Measurements from ENCODE around the gene HOTAIR.

HOTAIR gene

DNA sequence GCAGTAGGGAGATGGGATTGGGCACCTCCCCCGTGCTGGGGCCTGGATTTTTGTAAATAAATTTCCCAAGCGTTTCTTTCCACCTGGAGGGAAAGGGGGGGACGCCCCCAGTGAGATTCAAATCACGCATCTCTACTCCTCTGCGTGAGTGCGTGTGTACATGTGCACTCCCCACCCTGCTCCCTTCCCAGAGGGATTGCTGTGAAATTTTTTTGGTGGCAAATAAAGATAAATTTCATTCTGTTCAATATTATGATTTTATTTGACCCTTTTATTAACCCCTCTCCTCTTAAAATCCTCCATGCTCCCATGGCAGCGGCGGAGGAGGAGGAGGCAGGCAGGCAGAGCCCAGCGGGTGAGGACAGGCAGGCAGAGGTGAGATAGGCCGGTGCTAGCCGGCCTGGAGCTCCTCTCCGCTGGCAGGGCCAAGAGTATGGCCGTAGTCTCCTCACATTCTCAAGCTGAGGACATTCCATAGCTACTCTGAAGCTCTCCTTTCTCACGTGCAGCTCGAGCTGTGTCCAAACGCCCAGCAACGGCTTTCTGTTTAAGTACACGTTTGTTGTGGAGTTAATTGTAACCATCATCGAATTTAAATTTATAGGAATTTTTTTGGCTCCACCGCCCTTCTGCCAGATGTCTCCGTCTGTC is 1.5 kb upstream of the HOTAIR start:
- DNase-seq (ENCODE audit: low read depth in 4 of 4, low spot score in 1 of 4): no peak

- no peak for DNase-seq (ENCODE audit: low read depth in 4 of 4, low spot score in 1 of 4)
Measured at GRCh38 chr12:53975479-53976152, 862 bp upstream of the HOTAIR start.

DNA sequence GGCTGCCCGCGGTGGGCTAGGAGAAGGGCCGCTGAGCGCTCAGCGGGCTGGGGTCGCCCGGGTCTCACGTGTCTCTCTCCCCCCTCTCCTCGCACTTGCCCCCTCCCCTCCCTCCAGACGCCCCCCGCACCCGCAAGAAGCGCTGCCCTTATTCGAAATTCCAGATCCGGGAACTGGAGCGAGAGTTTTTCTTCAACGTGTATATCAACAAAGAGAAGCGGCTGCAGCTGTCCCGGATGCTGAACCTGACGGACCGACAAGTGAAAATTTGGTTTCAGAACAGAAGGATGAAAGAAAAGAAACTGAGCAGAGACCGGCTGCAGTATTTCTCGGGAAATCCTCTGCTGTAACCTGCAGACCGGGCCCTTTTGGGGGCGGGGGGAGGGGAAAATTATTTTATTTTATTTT is 314 bp upstream of the HOTAIR start:
- DNase-seq (ENCODE audit: low read depth in 4 of 4, low spot score in 1 of 4): no peak

GRCh38 chr12:53973236-53974042 is 1.3 kb downstream of the HOTAIR start:
- no peak for DNase-seq (ENCODE audit: low read depth in 4 of 4, low spot score in 1 of 4)

DNA sequence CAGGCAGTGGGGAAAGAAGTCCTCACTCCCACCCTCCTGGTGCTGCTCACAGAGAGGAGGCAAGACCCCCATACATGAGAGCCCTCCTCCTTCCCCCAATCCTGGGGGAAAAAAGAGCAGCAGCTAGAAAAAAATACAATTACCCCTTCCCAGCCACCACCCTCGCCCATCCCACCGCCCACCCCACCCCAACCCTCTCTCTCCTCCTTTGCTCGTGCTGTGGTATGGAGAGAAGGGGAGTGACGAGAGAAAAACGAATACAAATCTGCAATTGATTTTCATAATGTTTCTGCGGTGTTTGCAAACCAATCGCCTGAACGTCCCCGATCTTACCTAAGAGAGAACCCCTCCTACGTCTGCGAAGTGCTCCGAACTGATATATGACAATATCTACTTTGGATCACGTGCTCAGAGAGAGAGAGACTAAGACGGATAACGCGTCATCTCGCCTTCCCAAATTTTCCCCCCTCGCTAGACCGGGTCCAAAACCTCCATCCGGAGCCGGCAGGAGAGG is 2.0 kb downstream of the HOTAIR start, which contains the start of gene HOXC11:
Gene HOXC11 (plus strand): TSS at position 405 of the 514 bp plus-strand sequence. CDS start 116 bp downstream, outside the sequence.
- no peak for DNase-seq (ENCODE audit: low read depth in 4 of 4, low spot score in 1 of 4)

DNA sequence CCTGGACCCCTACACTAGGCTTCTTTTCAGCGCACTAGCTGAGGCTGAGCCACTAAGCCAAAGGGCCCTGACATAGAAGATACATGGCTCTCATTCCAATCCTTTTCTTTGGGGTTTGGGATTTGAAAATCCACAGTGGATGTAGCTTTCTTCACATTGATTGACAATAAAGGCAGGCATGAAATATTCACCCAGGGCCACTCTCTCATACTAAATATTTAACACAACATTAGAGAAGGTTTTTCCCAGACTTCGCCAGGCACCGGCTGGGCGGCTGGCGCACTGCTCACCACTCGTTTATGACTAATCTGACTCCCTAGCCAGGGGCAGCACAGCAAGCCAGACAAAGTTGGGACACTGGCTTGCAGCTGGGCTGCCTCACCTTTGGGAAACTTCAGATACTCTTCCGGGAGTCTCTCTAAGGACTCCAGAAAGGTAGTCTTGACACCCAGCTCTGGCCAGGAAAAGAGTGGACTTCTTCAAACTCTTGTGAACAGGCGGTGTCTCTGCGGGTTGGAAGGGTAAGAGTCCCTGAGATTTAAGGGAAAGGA is 2.5 kb downstream of the HOTAIR start:
- no peak for DNase-seq (ENCODE audit: low read depth in 4 of 4, low spot score in 1 of 4)

DNA sequence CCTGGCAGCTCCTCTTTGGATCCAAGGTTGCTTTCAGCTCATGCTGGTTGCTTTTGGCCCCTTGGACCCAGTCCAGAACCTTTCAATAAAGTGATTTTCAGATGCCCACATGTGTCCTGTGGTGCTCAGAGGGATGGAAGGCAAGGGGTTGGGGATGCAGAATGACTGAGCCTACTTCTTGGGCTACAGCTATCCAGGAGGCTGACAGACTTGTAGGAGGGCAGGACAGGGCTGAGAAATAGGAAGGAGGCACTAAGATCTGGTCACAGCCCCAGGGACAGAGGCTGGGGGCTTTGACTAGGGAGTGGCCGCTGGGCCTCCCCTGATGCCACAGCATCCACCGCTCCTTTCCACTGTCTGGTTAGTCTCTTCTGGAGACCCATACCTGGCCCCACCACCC is 3.1 kb downstream of the HOTAIR start:
- DNase-seq (ENCODE audit: low read depth in 4 of 4, low spot score in 1 of 4): no peak

- no peak for DNase-seq (ENCODE audit: low read depth in 4 of 4, low spot score in 1 of 4)
Measured at GRCh38 chr12:53971129-53971528, 3.6 kb downstream of the HOTAIR start.

GRCh38 chr12:53970451-53970850 is 4.3 kb downstream of the HOTAIR start:
- no peak for DNase-seq (ENCODE audit: low read depth in 4 of 4, low spot score in 1 of 4)

- DNase-seq (ENCODE audit: low read depth in 4 of 4, low spot score in 1 of 4): no peak
Measured at GRCh38 chr12:53969588-53970259, 5.0 kb downstream of the HOTAIR start.

DNA sequence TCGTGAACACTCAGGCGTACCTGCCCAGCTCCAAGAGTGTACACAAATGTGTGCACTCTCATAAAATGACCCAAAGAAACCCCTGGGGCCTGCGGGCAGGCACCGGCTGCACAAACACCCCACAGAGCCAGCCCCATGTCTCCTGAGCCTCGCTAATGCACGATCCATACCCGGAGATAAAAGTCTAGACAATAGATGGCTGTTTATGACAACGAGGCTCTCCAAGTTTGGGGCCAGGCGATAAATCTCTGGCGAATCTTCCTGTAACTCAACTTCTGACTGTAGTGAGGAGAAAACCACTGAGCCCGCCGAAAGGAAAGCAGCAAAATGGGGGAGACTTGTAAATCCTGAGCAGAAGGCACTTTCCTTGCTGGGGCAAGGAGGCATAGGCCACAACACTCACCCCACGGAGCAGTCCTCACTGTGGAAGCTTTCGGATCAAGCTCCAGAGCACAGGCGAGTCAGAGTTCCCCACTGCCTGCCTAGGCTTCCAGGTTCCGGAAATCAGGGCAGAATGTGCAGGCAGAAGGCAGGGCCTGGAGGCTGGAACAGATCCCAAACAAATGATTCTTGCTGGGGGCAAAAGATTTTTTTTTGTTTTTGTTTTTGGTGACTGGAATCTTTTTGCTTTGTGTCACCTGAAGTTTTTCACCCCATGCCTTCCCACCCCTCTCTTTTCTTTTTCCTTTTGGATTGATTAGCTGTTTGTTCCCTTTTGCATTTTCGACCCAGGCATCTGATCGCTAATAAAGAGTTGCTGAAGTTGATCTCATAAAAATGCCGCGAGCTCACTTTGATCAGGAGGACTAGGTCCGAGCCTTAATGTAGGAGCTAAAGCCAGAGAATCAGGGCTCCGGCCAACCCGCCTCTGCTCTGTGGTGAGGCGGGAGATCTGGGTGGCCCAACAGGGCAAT is 6.3 kb downstream of the HOTAIR start:
- no peak for DNase-seq (ENCODE audit: low read depth in 4 of 4, low spot score in 1 of 4)

DNA sequence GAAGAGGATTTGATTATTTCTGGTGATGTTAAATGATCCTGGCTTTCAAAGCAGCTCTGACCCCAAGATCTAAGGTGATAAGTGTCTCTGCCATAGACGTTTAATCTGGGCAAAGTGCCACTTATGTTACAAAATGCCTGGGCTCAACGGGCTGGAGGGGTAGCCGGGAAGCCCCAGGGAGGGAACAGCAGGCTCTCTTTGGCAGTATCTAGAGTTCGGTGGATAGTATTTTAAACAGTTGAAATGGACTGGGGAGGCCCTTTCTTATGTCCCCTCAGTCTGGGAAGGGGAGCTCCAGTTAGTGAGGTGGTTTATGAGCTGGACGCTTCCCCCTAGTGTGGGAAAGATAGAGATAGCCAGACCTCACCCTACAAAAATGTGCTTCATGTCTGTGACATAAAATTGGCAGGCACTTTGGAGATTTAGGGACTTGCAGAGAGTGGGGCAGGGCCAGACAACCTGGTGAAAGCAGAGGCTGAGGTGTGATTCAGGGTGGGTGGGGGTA is 7.3 kb downstream of the HOTAIR start:
- no peak for DNase-seq (ENCODE audit: low read depth in 4 of 4, low spot score in 1 of 4)

DNA sequence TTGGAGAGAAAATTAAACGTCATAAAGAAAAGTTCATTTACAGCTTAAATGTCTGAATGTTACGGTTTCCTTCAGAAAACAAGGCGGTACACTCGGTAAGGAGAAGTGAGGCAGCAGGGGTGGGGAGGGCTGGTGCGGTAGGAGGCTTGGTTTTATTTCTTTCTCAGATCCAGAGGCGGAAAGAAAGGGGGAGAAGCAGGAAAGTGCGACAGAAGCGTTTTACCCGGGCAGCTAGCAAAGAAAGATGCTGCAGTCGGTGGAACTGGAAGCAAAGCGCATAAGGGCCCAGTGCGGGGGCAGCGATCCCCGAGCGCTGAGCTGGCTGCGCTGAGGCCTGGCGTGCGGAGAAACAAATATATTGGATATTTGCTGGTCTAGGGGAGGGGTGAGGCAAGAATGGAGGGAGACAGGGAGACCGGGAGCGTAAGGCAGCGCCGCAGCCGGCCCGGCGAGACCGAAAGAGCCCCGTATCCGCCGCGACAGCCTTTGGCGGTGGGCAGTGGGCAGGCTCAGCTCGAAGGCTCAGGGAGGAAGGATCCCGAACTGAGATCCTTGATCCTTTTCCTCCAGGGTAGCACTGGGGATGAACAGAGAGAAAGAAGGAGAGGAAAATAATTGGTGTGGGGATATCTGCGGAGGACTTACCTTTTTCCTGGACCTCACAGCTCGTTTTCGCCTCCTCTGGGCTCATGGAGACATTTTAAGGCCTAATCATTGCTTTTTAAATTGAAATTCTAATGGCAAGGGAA is 8.2 kb downstream of the HOTAIR start:
- no peak for DNase-seq (ENCODE audit: low read depth in 4 of 4, low spot score in 1 of 4)

- no peak for DNase-seq (ENCODE audit: low read depth in 4 of 4, low spot score in 1 of 4)
Measured at GRCh38 chr12:53966085-53966384, 8.7 kb downstream of the HOTAIR start.

DNA sequence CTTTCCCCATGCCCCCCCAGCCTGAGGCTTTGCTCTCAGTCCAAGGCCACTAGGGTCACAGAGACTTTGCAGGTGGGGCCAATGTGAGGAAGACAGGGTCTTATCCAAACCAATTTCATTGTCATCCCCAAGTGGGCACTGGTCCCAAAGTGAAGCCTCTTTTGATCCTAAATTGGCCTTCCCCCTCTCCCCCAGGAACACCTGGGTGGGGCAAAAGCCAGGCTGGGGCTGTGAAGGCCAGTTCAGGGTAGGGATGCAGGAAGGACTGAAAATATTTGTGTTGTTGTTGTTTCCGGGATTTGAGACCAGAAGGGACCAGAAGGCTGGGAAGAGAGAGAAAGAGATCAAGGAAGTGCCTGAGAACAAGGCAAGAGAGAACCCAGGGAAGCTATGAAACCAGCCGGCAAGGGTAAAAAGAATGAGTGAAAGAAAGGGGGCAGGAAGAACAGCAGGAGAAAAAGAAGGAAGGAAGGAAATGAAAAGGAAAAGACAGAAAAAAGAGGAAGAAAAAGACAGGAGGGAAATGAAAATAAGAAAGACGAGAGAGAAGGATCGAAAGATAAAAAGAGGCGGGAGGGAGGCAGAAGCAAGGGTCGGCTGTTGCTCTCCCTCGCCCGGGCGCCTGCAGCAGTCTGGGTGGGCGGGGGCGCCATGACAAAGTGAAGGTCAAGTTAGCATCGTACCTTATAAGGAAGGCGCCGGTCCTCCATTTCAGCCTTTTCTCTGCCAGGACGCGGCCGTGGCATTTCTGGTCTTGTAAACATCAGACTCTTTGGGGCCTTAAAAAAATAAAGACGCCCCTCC is 9.3 kb downstream of the HOTAIR start:
- no peak for DNase-seq (ENCODE audit: low read depth in 4 of 4, low spot score in 1 of 4)

DNA sequence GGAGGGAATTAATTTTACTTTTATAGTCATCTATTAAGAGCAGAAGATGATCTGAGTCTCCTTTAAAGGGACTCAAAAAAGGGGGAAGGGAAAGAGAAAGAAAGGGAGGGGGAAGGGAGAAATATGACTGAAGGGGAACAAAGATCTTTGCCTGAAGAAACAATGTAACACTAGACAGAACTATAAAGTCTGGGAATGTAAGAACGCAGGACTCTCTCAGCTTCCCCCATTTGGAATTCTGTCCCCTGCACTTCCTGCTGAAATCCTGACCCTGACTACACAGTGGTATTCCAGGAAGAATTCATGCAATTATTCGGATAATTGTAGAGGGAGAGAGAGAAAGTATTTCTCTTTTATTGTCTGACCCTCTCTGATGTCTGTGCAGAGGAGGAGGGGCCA is 10.4 kb downstream of the HOTAIR start:
- DNase-seq (ENCODE audit: low read depth in 4 of 4, low spot score in 1 of 4): no peak

- DNase-seq (ENCODE audit: low read depth in 4 of 4, low spot score in 1 of 4): no peak
Measured at GRCh38 chr12:53963434-53964314, 11.1 kb downstream of the HOTAIR start.

All from stimulated activated CD4-positive, alpha-beta T cell treated with anti-CD3 and anti-CD28 coated beads, Interleukin-1b, Interleukin-23, amount 100 ng/mL, for 24 hours (primary cell).